Measurements from ENCODE around the gene DNAH6. TPM values are rescaled to one million over a fixed set of nuclear protein-coding genes. Genes with fewer than 3 reads are reported as not detected.

The DNAH6 gene
- total and polyA plus RNA-seq, 9 of the 15 experiments (the other 6 are each of a cell fraction or from before 2014, with no cell fraction given), result 0.01 to 0.04 (median 0.01) TPM; not detected in 5

DNA sequence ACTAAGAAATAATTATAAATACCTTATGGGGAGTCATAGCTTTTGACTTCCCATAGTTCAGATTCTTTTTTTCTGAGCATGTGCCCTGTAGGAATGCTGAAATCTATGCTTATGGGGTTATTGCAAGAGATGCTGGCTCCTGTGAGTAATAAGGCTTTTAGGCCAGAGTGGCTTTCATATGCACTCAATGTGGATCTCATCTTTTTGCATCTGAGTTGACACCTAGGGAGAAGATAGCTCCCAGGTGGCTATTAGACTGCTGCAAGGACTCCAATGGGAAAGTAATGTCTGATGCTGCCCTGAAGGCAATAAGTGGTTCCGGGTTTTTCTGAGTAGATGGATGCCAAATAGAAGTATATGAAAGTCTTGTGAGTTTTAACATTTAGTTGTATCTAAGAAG is 21.0 kb downstream of the DNAH6 start:
- TF ChIP-seq HMG20A (CRISPR knock-in tag; conservative IDR thresholded peaks at IDR 0.05), result no peak
- Histone ChIP-seq H3K36me3 (ENCODE audit: control insufficient read depth, insufficient read depth, low read length) (no peaks in the 10 kb centered on the region), H3K27me3 (ENCODE audit: control insufficient read depth in 2 of 2, insufficient read depth in 2 of 2, low read length in 2 of 2) (no peaks in the 10 kb centered on the region), H3K4me3 (no peak overlapping the region), H3K27ac (ENCODE audit: extremely low read depth, low read depth, low read length) (no peak overlapping the region), H4K20me1 (replicated peaks; ENCODE audit: control insufficient read depth, insufficient read depth, low read length) (no peaks in the 10 kb centered on the region), H3K79me2 (ENCODE audit: control insufficient read depth, insufficient read depth, low read length) (no peaks in the 10 kb centered on the region), H3K4me2 (ENCODE audit: insufficient read depth, low read length) (no peak overlapping the region), H3K9me1 (ENCODE audit: control insufficient read depth, insufficient read depth, low read length) (no peaks in the 10 kb centered on the region), H3K9me3 (replicated peaks; ENCODE audit: control insufficient read depth, insufficient read depth, low read depth, low read length) (no peaks in the 10 kb centered on the region), H3K9ac (ENCODE audit: insufficient read depth in 1 of 2, low read depth in 2 of 2, low read length in 2 of 2) (no peak overlapping the region), H2AFZ (ENCODE audit: low read depth, low read length) (no peak overlapping the region), H3K4me1 (replicated peaks in 1 of 2; ENCODE audit: control insufficient read depth in 2 of 2, insufficient read depth in 2 of 2, low read length in 2 of 2) (no peaks in the 10 kb centered on the region)
- DNase-seq (ENCODE audit: extremely low read depth in 1 of 4, low spot score in 3 of 4) (no peak), FAIRE-seq (no peak), ATAC-seq (no peak)
- WGBS (ENCODE audit: insufficient coverage, low coverage, missing lambda C conversion rate), result 0% methylated on average over 1 of the region's 1 CpG
- intact Hi-C loops (cut with micrococcal nuclease), result no loop called here
- POLR2A ChIA-PET, result interaction anchor here (0.7 to 0.9 kb wide), 2 partner anchors 8 to 16 kb away, joined by 3 to 4 read pairs; no protein-coding TSS in a partner anchor
- CTCF ChIA-PET (ENCODE audit: low intra/inter-chr PET ratio), result no interaction called here
- BruUV-seq (replicated peaks), result no TSS peak
- in situ Hi-C loops (cut with MboI), result no loop called here

DNA sequence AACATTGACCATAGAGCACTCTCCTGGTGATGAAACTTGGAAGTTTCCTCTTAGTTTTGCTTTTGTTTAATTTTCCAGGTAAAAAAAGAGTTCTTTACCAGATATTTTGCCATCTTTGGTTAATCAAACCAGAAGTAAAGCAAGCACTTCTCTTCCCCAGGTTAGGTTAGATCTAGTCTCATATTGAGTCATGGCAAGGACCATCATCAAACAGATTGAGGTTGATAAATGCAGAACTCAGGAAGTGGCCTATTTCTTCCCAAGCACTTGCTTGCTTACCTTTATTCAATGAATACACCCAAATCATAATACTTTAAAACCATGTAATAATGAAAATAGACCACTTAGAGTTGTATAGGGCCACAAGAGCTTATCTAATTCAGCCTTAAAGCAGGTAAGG is 23.4 kb downstream of the DNAH6 start:
- CTCF ChIA-PET (ENCODE audit: low intra/inter-chr PET ratio), result no interaction called here
- DNase-seq (ENCODE audit: extremely low read depth in 1 of 4, low spot score in 3 of 4), result no peak

More for the DNA sequence above, 23.4 kb downstream of the DNAH6 start:
- intact Hi-C loops (cut with micrococcal nuclease) (no loop called here), in situ Hi-C loops (cut with MboI) (no loop called here)
- BruUV-seq (replicated peaks), result no TSS peak
- no peak overlapping the region for H3K4me3 ChIP-seq
- no peaks in the 10 kb centered on the region for H3K4me1 ChIP-seq (replicated peaks in 1 of 2; ENCODE audit: control insufficient read depth in 2 of 2, insufficient read depth in 2 of 2, low read length in 2 of 2)
- FAIRE-seq, result no peak
- no peak overlapping the region for H3K9ac ChIP-seq (ENCODE audit: insufficient read depth in 1 of 2, low read depth in 2 of 2, low read length in 2 of 2)
- H3K9me3 ChIP-seq (replicated peaks; ENCODE audit: control insufficient read depth, insufficient read depth, low read depth, low read length), result no peaks in the 10 kb centered on the region
- no peaks in the 10 kb centered on the region for H4K20me1 ChIP-seq (replicated peaks; ENCODE audit: control insufficient read depth, insufficient read depth, low read length)
- no peaks in the 10 kb centered on the region for H3K9me1 ChIP-seq (ENCODE audit: control insufficient read depth, insufficient read depth, low read length)
- H3K36me3 ChIP-seq (ENCODE audit: control insufficient read depth, insufficient read depth, low read length), result no peaks in the 10 kb centered on the region
- H3K27me3 ChIP-seq (ENCODE audit: control insufficient read depth in 2 of 2, insufficient read depth in 2 of 2, low read length in 2 of 2), result no peaks in the 10 kb centered on the region
- H2AFZ ChIP-seq (ENCODE audit: low read depth, low read length), result no peak overlapping the region
- H3K4me2 ChIP-seq (ENCODE audit: insufficient read depth, low read length), result no peak overlapping the region
- H3K27ac ChIP-seq (ENCODE audit: extremely low read depth, low read depth, low read length), result no peak overlapping the region
- no peak for ATAC-seq
- TF ChIP-seq ZC3H4 (CRISPR knock-in tag; IDR thresholded peaks at IDR 0.05; ENCODE audit: borderline replicate concordance) (no peak), TAF15 (IDR thresholded peaks at IDR 0.05; ENCODE audit: low read depth, low read length) (no peak), ZFPM2 (CRISPR knock-in tag; IDR thresholded peaks at IDR 0.05) (no peak), CBX5 (IDR thresholded peaks at IDR 0.05; ENCODE audit: borderline replicate concordance, low read depth) (no peak), HDAC8 (tag; IDR thresholded peaks at IDR 0.05) (no peak), CHD2 (IDR thresholded peaks at IDR 0.05; ENCODE audit: low read depth, low read length) (no peak), ZKSCAN1 (IDR thresholded peaks at IDR 0.05; ENCODE audit: low read depth, low read length) (no peak), FOXP1 (CRISPR knock-in tag; IDR thresholded peaks at IDR 0.05) (no peak)
- TF ChIP-seq, protein P1, sequence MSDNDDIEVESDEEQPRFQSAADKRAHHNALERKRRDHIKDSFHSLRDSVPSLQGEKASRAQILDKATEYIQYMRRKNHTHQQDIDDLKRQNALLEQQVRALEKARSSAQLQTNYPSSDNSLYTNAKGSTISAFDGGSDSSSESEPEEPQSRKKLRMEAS (CRISPR knock-in tag; IDR thresholded peaks at IDR 0.05), result no peak
- TF ChIP-seq, protein P2, sequence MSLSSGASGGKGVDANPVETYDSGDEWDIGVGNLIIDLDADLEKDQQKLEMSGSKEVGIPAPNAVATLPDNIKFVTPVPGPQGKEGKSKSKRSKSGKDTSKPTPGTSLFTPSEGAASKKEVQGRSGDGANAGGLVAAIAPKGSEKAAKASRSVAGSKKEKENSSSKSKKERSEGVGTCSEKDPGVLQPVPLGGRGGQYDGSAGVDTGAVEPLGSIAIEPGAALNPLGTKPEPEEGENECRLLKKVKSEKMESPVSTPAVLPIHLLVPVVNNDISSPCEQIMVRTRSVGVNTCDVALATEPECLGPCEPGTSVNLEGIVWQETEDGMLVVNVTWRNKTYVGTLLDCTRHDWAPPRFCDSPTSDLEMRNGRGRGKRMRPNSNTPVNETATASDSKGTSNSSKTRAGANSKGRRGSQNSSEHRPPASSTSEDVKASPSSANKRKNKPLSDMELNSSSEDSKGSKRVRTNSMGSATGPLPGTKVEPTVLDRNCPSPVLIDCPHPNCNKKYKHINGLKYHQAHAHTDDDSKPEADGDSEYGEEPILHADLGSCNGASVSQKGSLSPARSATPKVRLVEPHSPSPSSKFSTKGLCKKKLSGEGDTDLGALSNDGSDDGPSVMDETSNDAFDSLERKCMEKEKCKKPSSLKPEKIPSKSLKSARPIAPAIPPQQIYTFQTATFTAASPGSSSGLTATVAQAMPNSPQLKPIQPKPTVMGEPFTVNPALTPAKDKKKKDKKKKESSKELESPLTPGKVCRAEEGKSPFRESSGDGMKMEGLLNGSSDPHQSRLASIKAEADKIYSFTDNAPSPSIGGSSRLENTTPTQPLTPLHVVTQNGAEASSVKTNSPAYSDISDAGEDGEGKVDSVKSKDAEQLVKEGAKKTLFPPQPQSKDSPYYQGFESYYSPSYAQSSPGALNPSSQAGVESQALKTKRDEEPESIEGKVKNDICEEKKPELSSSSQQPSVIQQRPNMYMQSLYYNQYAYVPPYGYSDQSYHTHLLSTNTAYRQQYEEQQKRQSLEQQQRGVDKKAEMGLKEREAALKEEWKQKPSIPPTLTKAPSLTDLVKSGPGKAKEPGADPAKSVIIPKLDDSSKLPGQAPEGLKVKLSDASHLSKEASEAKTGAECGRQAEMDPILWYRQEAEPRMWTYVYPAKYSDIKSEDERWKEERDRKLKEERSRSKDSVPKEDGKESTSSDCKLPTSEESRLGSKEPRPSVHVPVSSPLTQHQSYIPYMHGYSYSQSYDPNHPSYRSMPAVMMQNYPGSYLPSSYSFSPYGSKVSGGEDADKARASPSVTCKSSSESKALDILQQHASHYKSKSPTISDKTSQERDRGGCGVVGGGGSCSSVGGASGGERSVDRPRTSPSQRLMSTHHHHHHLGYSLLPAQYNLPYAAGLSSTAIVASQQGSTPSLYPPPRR (CRISPR knock-in tag; IDR thresholded peaks at IDR 0.05; ENCODE audit: borderline replicate concordance), result no peak
- POLR2A ChIA-PET, result no interaction called here
- H3K79me2 ChIP-seq (ENCODE audit: control insufficient read depth, insufficient read depth, low read length), result no peaks in the 10 kb centered on the region
